SU-DHL-6 (cell line): ENCODE measurements around the gene ULK3.

Experiments used
- H2AFZ ChIP-seq: fragments of 200-600 bp; sonication (generic); 2 replicates; pipeline ENCODE4 v1.6.1; 2014; ENCODE audit warnings: low read depth, mild to moderate bottlenecking, moderate library complexity, mixed read lengths, antibody characterized with exemption, low read length; ENCODE audit not compliant: severe bottlenecking
- H3F3A ChIP-seq: fragments of 200-600 bp; shearing (Covaris generic); 2 replicates; pipeline ENCODE4 v1.6.0; 2016; ENCODE audit warnings: antibody characterized with exemption, mild to moderate bottlenecking; ENCODE audit not compliant: insufficient read depth
- H3K27ac ChIP-seq: fragments of 200-600 bp; sonication (generic); 2 replicates; pipeline ENCODE4 v1.5.1; 2016; ENCODE audit warnings: low read depth, mild to moderate bottlenecking, low read length, moderate library complexity, mixed read lengths
- H3K27me3 ChIP-seq: fragments of 200-600 bp; sonication (generic), shearing (Covaris generic); 2 replicates; pipeline ENCODE4 v1.6.0; 2014; ENCODE audit warnings: mild to moderate bottlenecking, low read length
- H3K36me3 ChIP-seq: fragments of 200-600 bp; sonication (generic); 2 replicates; pipeline ENCODE4 v1.6.1; 2014; ENCODE audit warnings: mild to moderate bottlenecking, low read length, mixed read lengths
- H3K4me2 ChIP-seq: fragments of 300-600, 200-600 bp; shearing (Covaris generic), sonication (generic); 2 replicates; pipeline ENCODE4 v1.6.0; 2014; ENCODE audit warnings: low read length, low read depth, mild to moderate bottlenecking; ENCODE audit not compliant: poor library complexity, severe bottlenecking
- H3K4me3 ChIP-seq: fragments of 200-600 bp; sonication (generic); 2 replicates; pipeline ENCODE4 v1.5.1; 2014; ENCODE audit warnings: antibody characterized with exemption, low read length, mild to moderate bottlenecking, mixed read lengths; ENCODE audit not compliant: insufficient read depth, poor library complexity, severe bottlenecking
- H3K79me2 ChIP-seq: fragments of 200-600 bp; sonication (generic); 2 replicates; pipeline ENCODE4 v1.6.1; 2014; ENCODE audit warnings: mild to moderate bottlenecking, low read length, moderate library complexity; ENCODE audit not compliant: insufficient read depth
- H3K9ac ChIP-seq: fragments of 200-600 bp; sonication (generic); 2 replicates; pipeline ENCODE4 v1.7.0; 2014; ENCODE audit warnings: mild to moderate bottlenecking, low read length
- H3K9me2 ChIP-seq: fragments of 200-600 bp; sonication (generic); replicated peaks from 2 replicates; pipeline ENCODE4 v1.6.1; 2014; ENCODE audit warnings: low read length; ENCODE audit not compliant: insufficient read depth
- H3K9me3 ChIP-seq: fragments of 200-600 bp; sonication (generic); 2 replicates; pipeline ENCODE4 v1.6.1; 2014; ENCODE audit warnings: low read length, mixed read lengths; ENCODE audit not compliant: insufficient read depth
- H4K20me1 ChIP-seq: fragments of 200-600 bp; sonication (generic); 2 replicates; pipeline ENCODE4 v1.6.1; 2014; ENCODE audit warnings: low read depth, mild to moderate bottlenecking, antibody characterized with exemption, low read length, moderate library complexity, mixed read lengths
- EZH2phosphoT487 ChIP-seq: fragments of 200-600 bp; sonication (generic), shearing (Covaris generic); conservative IDR thresholded peaks from 2 replicates; pipeline ENCODE4 v1.6.1; 2018; ENCODE audit warnings: mild to moderate bottlenecking, antibody characterized with exemption, low read length, moderate library complexity, mixed read lengths
- TF ChIP-seq, protein P1 (sequence below): fragments of 200-600 bp; sonication (generic); IDR thresholded peaks from one replicate; pipeline ENCODE4 v1.5.1; 2017; ENCODE audit warnings: antibody characterized with exemption, mild to moderate bottlenecking, low read length, moderate library complexity; ENCODE audit not compliant: insufficient read depth, poor library complexity, severe bottlenecking

The ULK3 gene

DNA sequence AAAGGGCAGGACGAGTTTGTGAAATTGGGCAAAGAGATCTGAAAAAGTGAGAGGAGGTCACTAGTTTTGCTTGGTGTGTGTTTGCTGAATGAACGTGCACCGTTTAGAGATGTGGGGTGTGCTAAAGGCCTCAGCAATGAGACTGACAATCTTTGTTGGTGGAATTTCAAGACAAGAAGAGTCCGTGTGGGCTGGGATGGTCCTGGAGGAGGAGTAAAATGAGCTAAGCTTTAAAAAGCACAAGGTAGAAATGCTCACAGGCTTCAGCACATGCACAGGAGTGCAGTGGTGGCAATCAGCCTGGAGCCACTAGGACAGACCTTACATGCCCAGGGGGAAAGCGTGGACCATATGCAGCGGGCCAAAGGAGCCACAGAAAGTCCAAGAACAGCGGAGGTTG lies 18.0 kb downstream of the ULK3 start:
- Histone ChIP-seq H3K9me3 (no peaks in the 10 kb centered on the region), H3K27ac (no peak overlapping the region), H4K20me1 (no peaks in the 10 kb centered on the region), H3K4me3 (no peak overlapping the region), H3F3A (no peaks in the 10 kb centered on the region), H3K79me2 (no peaks in the 10 kb centered on the region), H3K4me2 (no peak overlapping the region), H3K36me3 (no peaks in the 10 kb centered on the region), H3K9me2 (no peaks in the 10 kb centered on the region), H3K9ac (no peak overlapping the region), H2AFZ (no peak overlapping the region), H3K27me3 (no peaks in the 10 kb centered on the region)
- TF ChIP-seq, protein P1, sequence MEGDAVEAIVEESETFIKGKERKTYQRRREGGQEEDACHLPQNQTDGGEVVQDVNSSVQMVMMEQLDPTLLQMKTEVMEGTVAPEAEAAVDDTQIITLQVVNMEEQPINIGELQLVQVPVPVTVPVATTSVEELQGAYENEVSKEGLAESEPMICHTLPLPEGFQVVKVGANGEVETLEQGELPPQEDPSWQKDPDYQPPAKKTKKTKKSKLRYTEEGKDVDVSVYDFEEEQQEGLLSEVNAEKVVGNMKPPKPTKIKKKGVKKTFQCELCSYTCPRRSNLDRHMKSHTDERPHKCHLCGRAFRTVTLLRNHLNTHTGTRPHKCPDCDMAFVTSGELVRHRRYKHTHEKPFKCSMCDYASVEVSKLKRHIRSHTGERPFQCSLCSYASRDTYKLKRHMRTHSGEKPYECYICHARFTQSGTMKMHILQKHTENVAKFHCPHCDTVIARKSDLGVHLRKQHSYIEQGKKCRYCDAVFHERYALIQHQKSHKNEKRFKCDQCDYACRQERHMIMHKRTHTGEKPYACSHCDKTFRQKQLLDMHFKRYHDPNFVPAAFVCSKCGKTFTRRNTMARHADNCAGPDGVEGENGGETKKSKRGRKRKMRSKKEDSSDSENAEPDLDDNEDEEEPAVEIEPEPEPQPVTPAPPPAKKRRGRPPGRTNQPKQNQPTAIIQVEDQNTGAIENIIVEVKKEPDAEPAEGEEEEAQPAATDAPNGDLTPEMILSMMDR: no peak
- no peak for TF ChIP-seq EZH2phosphoT487

DNA sequence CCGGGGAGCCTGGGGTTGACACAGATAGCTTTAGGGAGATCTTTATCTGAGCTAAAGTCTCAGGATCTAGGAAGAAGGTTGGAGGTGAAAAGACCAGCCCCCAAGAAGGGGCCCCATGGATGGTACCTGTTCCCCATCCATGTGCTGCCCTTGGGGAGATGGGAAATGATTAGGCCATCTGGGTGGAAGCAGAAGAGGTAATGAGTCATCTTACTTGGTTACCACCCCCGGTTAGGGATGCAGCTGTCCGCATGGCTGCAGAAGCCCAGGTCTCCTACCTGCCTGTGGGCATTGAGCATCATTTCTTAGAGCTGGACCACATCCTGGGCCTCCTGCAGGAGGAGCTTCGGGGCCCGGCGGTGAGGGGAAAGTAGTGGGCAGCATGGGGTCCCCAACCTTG lies 19.6 kb downstream of the ULK3 start:
- Histone ChIP-seq H3K36me3 (no peaks in the 10 kb centered on the region), H3K79me2 (no peaks in the 10 kb centered on the region), H3K27ac (no peak overlapping the region), H3K9me2 (no peaks in the 10 kb centered on the region), H3K4me2 (no peak overlapping the region), H4K20me1 (no peaks in the 10 kb centered on the region), H3K9ac (no peak overlapping the region), H3K27me3 (no peaks in the 10 kb centered on the region), H3K9me3 (no peaks in the 10 kb centered on the region), H2AFZ (no peak overlapping the region), H3F3A (no peaks in the 10 kb centered on the region), H3K4me3 (no peak overlapping the region)
- no peak for TF ChIP-seq EZH2phosphoT487
- TF ChIP-seq, protein P1: no peak

DNA sequence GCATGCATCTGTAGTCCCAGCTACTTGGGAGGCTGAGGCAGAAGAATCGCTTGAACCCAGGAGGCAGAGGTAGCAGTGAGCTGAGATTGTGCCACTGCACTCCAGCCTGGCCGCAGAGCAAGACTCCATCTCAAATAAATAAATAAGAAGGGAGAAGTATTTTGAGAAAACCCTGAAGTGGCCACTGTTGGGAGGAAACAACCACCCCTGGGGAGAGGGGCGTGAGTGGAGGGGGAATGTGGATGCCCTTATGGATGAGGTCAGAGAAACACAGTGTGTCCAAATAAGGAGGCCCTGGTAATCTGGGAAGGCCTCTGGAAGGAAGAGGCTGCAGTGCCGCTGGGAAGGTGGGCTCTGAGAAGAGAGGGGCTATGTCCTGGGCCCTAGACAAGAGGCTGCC lies 20.7 kb downstream of the ULK3 start:
- Histone ChIP-seq H4K20me1 (no peaks in the 10 kb centered on the region), H3K27ac (no peak overlapping the region), H3K36me3 (no peaks in the 10 kb centered on the region), H3K9me2 (no peaks in the 10 kb centered on the region), H3K4me3 (no peak overlapping the region), H3K9me3 (no peaks in the 10 kb centered on the region), H3K4me2 (no peak overlapping the region), H3K79me2 (no peaks in the 10 kb centered on the region), H3K9ac (no peak overlapping the region), H2AFZ (no peak overlapping the region), H3F3A (no peaks in the 10 kb centered on the region), H3K27me3 (no peaks in the 10 kb centered on the region)
- TF ChIP-seq, protein P1: no peak

DNA sequence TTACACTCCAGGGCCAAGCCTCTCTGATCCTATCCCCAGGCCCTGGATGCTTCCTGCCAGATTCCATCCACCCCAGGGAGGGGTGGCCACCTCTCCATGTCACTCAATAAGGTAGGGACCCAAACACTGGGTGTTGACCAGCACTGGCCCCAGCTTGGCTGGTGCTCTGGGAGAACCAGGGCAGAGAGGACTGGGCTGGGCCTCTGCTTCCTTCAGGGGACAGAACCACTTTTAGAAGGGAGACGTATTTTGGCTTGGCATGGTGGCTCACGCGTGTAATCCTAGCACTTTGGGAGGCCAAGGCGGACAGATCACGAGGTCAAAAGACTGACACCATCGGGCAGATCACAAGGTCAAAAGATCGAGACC lies 21.2 kb downstream of the ULK3 start:
- H2AFZ ChIP-seq: no peak overlapping the region
- no peak overlapping the region for H3K4me3 ChIP-seq
- no peaks in the 10 kb centered on the region for H4K20me1 ChIP-seq
- no peak overlapping the region for H3K9ac ChIP-seq
- H3K27ac ChIP-seq: peak overlapping the region; percentile 34; the same call in 1 of the 2 replicates
- H3K36me3 ChIP-seq: no peaks in the 10 kb centered on the region
- H3F3A ChIP-seq: no peaks in the 10 kb centered on the region
- no peaks in the 10 kb centered on the region for H3K9me3 ChIP-seq
- TF ChIP-seq, protein P1: no peak
- no peak for TF ChIP-seq EZH2phosphoT487
- H3K79me2 ChIP-seq: no peaks in the 10 kb centered on the region
- H3K27me3 ChIP-seq: no peaks in the 10 kb centered on the region
- H3K4me2 ChIP-seq: peak overlapping the region; percentile 50
- no peaks in the 10 kb centered on the region for H3K9me2 ChIP-seq
